Mesenchymal stem cell (in vitro differentiated cells and primary cell): ENCODE measurements around the gene FPR1.

Experiments
- DNase-seq: peaks from one replicate; pipeline ENCODE4 v3.0.0-alpha.2; 2013
- H2AFZ ChIP-seq: one replicate; pipeline ENCODE4 v1.6.1; 2013; ENCODE audit warnings: low read depth, mild to moderate bottlenecking, control low read depth, inconsistent platforms, low read length, moderate library complexity
- H2AK5ac ChIP-seq: 2 replicates; pipeline ENCODE4 v1.6.1; 2013; ENCODE audit warnings: low read length, moderate library complexity, mild to moderate bottlenecking, inconsistent platforms; ENCODE audit not compliant: severe bottlenecking
- H2BK120ac ChIP-seq: one replicate; pipeline ENCODE4 v1.6.1; 2013; ENCODE audit warnings: low read depth, mild to moderate bottlenecking, inconsistent platforms, low read length, moderate library complexity
- H2BK12ac ChIP-seq, 2 experiments: one replicate each; pipeline ENCODE4 v1.6.1; 2013; ENCODE audit warnings: inconsistent platforms in 2 of 2, low read length in 2 of 2, mild to moderate bottlenecking in 2 of 2, moderate library complexity in 2 of 2, control low read depth in 1 of 2
- H2BK15ac ChIP-seq: one replicate; pipeline ENCODE4 v1.6.1; 2013; ENCODE audit warnings: mild to moderate bottlenecking, low read depth, inconsistent platforms; ENCODE audit not compliant: poor library complexity, severe bottlenecking
- H2BK5ac ChIP-seq: 2 replicates; pipeline ENCODE4 v1.6.1; 2013; ENCODE audit warnings: low read depth, mild to moderate bottlenecking, low read length, control low read depth, inconsistent platforms; ENCODE audit not compliant: poor library complexity, severe bottlenecking
- H3K14ac ChIP-seq, 2 experiments: one replicate each; pipeline ENCODE4 v1.6.1; 2013; ENCODE audit warnings: inconsistent platforms in 2 of 2, low read length in 2 of 2, control low read depth in 1 of 2, mild to moderate bottlenecking in 1 of 2, moderate library complexity in 1 of 2
- H3K18ac ChIP-seq, 2 experiments: one replicate each; pipeline ENCODE4 v1.6.1; 2013; ENCODE audit warnings: inconsistent platforms in 2 of 2, low read length in 2 of 2, control low read depth in 1 of 2, low read depth in 1 of 2, mild to moderate bottlenecking in 1 of 2
- H3K23ac ChIP-seq, 2 experiments: one replicate each; pipeline ENCODE4 v1.6.1; 2013; ENCODE audit warnings: inconsistent platforms in 2 of 2, low read length in 2 of 2, mild to moderate bottlenecking in 2 of 2, moderate library complexity in 2 of 2, control low read depth in 1 of 2
- H3K27ac ChIP-seq: 2 replicates; pipeline ENCODE4 v1.5.1; 2013; ENCODE audit warnings: mild to moderate bottlenecking, moderate library complexity, low read length, control low read depth, inconsistent platforms; ENCODE audit not compliant: poor library complexity, severe bottlenecking
- H3K27me3 ChIP-seq, 2 experiments: 2 replicates each; pipeline versions ENCODE4 v1.6.1 to v1.7.0; 2013; ENCODE audit warnings: low read length in 2 of 2, mild to moderate bottlenecking in 2 of 2, moderate library complexity in 2 of 2, control low read depth in 1 of 2, inconsistent platforms in 1 of 2; ENCODE audit not compliant: control insufficient read depth in 1 of 2, insufficient read depth in 1 of 2
- H3K36me3 ChIP-seq, 2 experiments: 2 replicates each; pipeline versions ENCODE4 v1.6.1 to v1.7.0; 2013; ENCODE audit warnings: low read length in 2 of 2, control low read depth in 1 of 2, inconsistent platforms in 1 of 2, low read depth in 1 of 2, mild to moderate bottlenecking in 1 of 2; ENCODE audit not compliant: insufficient read depth in 2 of 2, control insufficient read depth in 1 of 2
- H3K4ac ChIP-seq, 2 experiments: one replicate each; pipeline ENCODE4 v1.6.1; 2013; ENCODE audit warnings: inconsistent platforms in 2 of 2, low read length in 2 of 2, mild to moderate bottlenecking in 2 of 2, moderate library complexity in 2 of 2, control low read depth in 1 of 2, low read depth in 1 of 2
- H3K4me1 ChIP-seq: 2 replicates; pipeline ENCODE4 v1.6.1; 2013; ENCODE audit warnings: low read depth, low read length, control low read depth; ENCODE audit not compliant: control insufficient read depth, insufficient read depth
- H3K4me2 ChIP-seq: 2 replicates; pipeline ENCODE4 v1.6.1; 2013; ENCODE audit warnings: low read length, mild to moderate bottlenecking, inconsistent platforms; ENCODE audit not compliant: poor library complexity, severe bottlenecking
- H3K4me3 ChIP-seq, 2 experiments: 2 replicates each; pipeline versions ENCODE4 v1.5.1 to v1.7.0; 2013; ENCODE audit warnings: low read length in 2 of 2, mild to moderate bottlenecking in 2 of 2, control low read depth in 1 of 2, low read depth in 1 of 2; ENCODE audit not compliant: insufficient read depth in 1 of 2
- H3K79me1 ChIP-seq: replicated peaks from 2 replicates; pipeline ENCODE4 v1.6.1; 2013; ENCODE audit warnings: mild to moderate bottlenecking, control low read depth, low read length, inconsistent platforms; ENCODE audit not compliant: poor library complexity, severe bottlenecking
- H3K9ac ChIP-seq: 2 replicates; pipeline ENCODE4 v1.7.0; 2013; ENCODE audit warnings: mild to moderate bottlenecking, low read length, moderate library complexity
- H3K9me3 ChIP-seq: 2 replicates; pipeline ENCODE4 v1.7.0; 2013; ENCODE audit warnings: mild to moderate bottlenecking, low read length; ENCODE audit not compliant: control insufficient read depth
- H4K8ac ChIP-seq: one replicate; pipeline ENCODE4 v1.6.1; 2013; ENCODE audit warnings: inconsistent platforms, mild to moderate bottlenecking, low read length, moderate library complexity
- H4K91ac ChIP-seq: one replicate; pipeline ENCODE4 v1.6.1; 2013; ENCODE audit warnings: mild to moderate bottlenecking, low read length, inconsistent platforms
- WGBS: methylation state at CpG from one replicate; pipeline ENCODE4 v1.1.7; 2013; ENCODE audit warnings: mixed read lengths; 5-methylcytosine and 5-hydroxymethylcytosine counted together

The FPR1 gene

GRCh38 chr19:51702825-51703574 lies 48.7 kb downstream of the FPR1 start:
- WGBS = 45% methylated on average over 46 of the region's 46 CpGs
- Histone ChIP-seq H3K14ac (peak overlapping the region in 1 of 2 experiments; percentile 8), H3K18ac (no peak overlapping the region), H2AK5ac (peak overlapping the region; percentile 38), H3K4me3 (peak overlapping the region in 1 of 2 experiments; percentile 91), H3K79me1 (peaks cover 15% of the 10 kb centered on the region), H2BK5ac (no peak overlapping the region), H3K9me3 (no peaks in the 10 kb centered on the region), H3K4me2 (no peak overlapping the region), H2BK15ac (no peak overlapping the region), H2BK120ac (no peak overlapping the region), H2AFZ (no peak overlapping the region), H3K9ac (peak overlapping the region; percentile 99), H4K91ac (no peak overlapping the region), H3K4me1 (peaks cover 36% of the 10 kb centered on the region), H3K23ac (peak overlapping the region in 1 of 2 experiments; percentile 10), H3K4ac (peak overlapping the region in 1 of 2 experiments; percentile 12), H3K36me3 (peaks cover 70 to 91% of the 10 kb centered on the region in 2 experiments), H2BK12ac (no peak overlapping the region), H3K27me3 (no peaks in the 10 kb centered on the region), H4K8ac (no peak overlapping the region), H3K27ac (peak overlapping the region; percentile 81)
- peak; percentile 28 for DNase-seq

DNA sequence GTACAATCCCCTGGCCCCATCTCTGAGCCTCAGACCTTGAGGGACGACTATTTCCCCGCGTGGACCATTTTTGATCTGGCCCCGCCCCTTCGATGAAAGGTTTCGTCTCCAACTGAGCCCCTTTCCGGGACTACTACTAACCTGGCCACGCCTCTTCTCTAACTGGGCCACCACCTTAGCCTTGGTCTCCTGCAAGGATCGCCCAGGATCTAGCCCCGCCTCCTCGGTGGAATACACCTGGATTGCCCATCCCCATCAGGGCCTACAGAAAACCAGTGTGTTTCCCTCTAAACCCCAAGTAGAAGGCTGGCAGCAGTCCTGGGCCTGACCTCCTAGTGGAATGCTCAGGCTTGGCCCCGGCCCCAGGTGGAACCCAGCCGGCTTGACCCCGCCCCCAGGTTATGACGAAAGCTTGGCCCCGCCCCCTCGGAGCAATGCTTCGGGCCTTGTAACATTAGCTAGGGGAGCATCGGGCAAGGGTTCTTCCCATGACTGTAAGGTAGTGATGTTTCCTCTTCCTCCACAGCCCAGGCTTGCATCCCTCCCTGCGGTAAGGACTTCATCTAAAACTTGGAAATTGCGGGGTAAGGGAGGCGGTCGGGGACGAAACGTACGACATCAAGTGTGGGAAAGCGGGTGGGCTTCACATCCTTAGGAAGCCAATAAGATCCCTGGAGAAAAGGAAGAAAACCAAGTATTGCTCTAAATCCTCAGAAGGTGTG lies 49.4 kb downstream of the FPR1 start:
- Histone ChIP-seq H2AK5ac (no peak overlapping the region), H2AFZ (no peak overlapping the region), H3K4me3 (no peak overlapping the region), H3K79me1 (peaks cover 17% of the 10 kb centered on the region), H3K27me3 (no peaks in the 10 kb centered on the region), H4K91ac (no peak overlapping the region), H2BK120ac (no peak overlapping the region), H3K9me3 (no peaks in the 10 kb centered on the region), H3K4ac (no peak overlapping the region), H3K9ac (no peak overlapping the region), H3K27ac (no peak overlapping the region), H3K18ac (no peak overlapping the region), H3K14ac (no peak overlapping the region), H2BK15ac (no peak overlapping the region), H3K23ac (no peak overlapping the region), H2BK12ac (no peak overlapping the region), H3K4me2 (no peak overlapping the region), H3K4me1 (peaks cover 33% of the 10 kb centered on the region), H2BK5ac (no peak overlapping the region), H3K36me3 (peaks cover 70 to 91% of the 10 kb centered on the region in 2 experiments), H4K8ac (no peak overlapping the region)
- WGBS = 51% methylated on average over 25 of the region's 27 CpGs
- peak; percentile 46 for DNase-seq

DNA sequence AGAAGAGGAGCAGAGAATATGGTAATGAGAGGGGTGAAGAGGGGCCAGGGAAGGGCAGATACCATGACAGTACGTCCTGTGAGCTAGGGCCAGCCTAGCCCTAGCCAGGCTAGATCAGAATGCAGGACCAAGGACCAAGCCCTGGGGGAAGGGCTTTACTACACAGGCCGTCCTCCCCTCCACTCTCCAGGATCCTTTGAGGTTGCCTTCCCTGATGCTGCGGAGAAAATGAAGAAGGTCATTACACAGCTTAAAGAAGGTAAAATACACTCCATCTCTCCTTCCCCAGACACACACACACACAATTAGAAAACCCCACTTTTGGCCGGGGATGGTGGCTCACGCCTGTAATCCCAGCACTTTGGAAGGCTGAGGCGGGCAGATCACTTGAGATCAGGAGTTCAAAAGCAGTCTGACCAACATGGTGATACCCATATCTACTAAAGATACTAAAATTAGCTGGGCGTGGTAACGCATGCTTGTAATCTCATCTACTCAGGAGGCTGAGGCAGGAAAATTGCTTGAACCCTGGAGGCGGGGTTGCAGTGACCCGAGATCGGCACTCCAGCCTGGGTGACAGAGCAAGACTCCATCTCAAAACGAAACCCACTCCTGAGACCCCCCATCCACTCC lies 50.1 kb downstream of the FPR1 start:
- H2AK5ac ChIP-seq = no peak overlapping the region
- no peak overlapping the region for H4K8ac ChIP-seq
- no peaks in the 10 kb centered on the region for H3K9me3 ChIP-seq
- H3K27ac ChIP-seq = no peak overlapping the region
- no peak overlapping the region for H2AFZ ChIP-seq
- H2BK120ac ChIP-seq = no peak overlapping the region
- DNase-seq = no peak
- no peak overlapping the region for H3K23ac ChIP-seq
- no peak overlapping the region for H3K4ac ChIP-seq
- H2BK5ac ChIP-seq = no peak overlapping the region
- H3K14ac ChIP-seq = no peak overlapping the region
- peaks cover 70 to 92% of the 10 kb centered on the region in 2 experiments for H3K36me3 ChIP-seq
- H2BK15ac ChIP-seq = no peak overlapping the region
- 91% methylated on average over 12 of the region's 12 CpGs for WGBS
- H3K4me1 ChIP-seq = peaks cover 33% of the 10 kb centered on the region
- no peak overlapping the region for H4K91ac ChIP-seq
- no peak overlapping the region for H3K18ac ChIP-seq
- no peak overlapping the region for H2BK12ac ChIP-seq
- no peak overlapping the region for H3K4me2 ChIP-seq
- H3K79me1 ChIP-seq = peaks cover 18% of the 10 kb centered on the region
- no peak overlapping the region for H3K4me3 ChIP-seq
- H3K27me3 ChIP-seq = no peaks in the 10 kb centered on the region
- H3K9ac ChIP-seq = no peak overlapping the region

- Histone ChIP-seq H3K4me2 (no peak overlapping the region), H3K27ac (no peak overlapping the region), H4K91ac (no peak overlapping the region), H3K9me3 (no peaks in the 10 kb centered on the region), H3K4me3 (no peak overlapping the region), H2AFZ (no peak overlapping the region), H2BK120ac (no peak overlapping the region), H2AK5ac (no peak overlapping the region), H2BK15ac (no peak overlapping the region), H3K4me1 (peaks cover 33% of the 10 kb centered on the region), H3K23ac (no peak overlapping the region), H3K79me1 (peaks cover 7% of the 10 kb centered on the region), H3K14ac (no peak overlapping the region), H4K8ac (no peak overlapping the region), H3K18ac (no peak overlapping the region), H2BK12ac (no peak overlapping the region), H3K4ac (no peak overlapping the region), H3K27me3 (no peaks in the 10 kb centered on the region), H2BK5ac (no peak overlapping the region), H3K9ac (no peak overlapping the region), H3K36me3 (peaks cover 78 to 93% of the 10 kb centered on the region in 2 experiments)
- WGBS = 100% methylated on average over 4 of the region's 5 CpGs
- DNase-seq = no peak
Measured at GRCh38 chr19:51699170-51699569, 52.5 kb downstream of the FPR1 start.
